ENCODE measurements around the gene ZNF232. TPM values are rescaled to one million over a fixed set of nuclear protein-coding genes. Genes with fewer than 3 reads are reported as not detected.
A peak's percentile ranks its signal among the peaks of the same experiment; 100 is the strongest.
"Not testable (repeated sequence)": the region's sequence is repeated elsewhere in the genome, so short reads cannot be mapped to it uniquely, and the experiment has no call there.

ZNF232 gene
- total RNA-seq (10 to 100 TPM in 3 of 5 donors, 1 to 10 TPM in 2; 7.3 to 20.9 (median 14.2) TPM), total RNA-seq (2.9 to 34.6 (median 15.4) reads per million in 29 experiments)
- 11.1 TPM for total RNA-seq (2013)

DNA sequence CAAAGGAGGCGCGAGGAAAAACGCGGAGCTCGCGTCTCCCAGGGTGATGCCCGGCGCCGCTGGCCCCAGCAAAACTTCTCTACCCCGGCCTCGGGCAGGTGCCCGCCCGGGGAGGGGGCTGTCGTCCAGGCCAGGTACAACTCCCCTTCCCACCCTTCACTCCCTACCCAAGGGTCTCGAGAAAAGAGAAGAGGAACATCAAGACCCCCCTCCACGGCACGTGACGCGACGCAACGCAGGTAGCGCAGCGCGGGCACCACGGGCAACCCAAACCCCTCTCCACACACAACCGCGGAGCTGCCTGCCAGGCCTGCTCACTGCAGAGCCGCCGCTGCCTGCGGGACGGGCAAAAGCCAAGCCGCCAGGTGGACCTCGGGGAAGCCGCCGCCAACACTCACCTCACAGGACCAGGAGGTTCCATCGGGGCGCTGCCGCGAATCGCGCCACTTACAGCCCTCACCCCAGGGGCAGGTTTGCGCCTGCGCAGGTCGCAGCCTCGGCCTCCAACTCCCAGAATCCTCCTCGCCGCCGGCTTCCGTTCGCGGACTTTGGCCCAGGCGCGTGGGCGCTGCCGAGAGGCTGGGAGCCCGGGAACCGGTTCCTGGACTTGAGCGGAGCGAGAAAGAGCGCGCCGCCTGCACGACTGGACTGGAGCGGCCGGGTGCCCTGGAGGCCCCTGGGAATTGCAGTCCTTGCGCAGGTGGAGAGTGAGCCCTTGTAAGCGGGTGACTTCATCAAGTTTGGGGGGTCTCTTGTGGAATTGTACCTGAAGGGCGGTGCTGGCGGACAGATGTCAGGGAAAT, at the start of gene ZNF232:
Gene ZNF232, minus strand, starts transcription at position 477 of the 803 bp plus-strand sequence. Its CDS starts 56 bp downstream, at position 421.
- Histone ChIP-seq H3K4me3 (ENCODE audit: control insufficient read depth in 1 of 2, extremely low read depth in 1 of 2, low read length in 1 of 2) (peak within 1 kb of the TSS; percentile 74 to 91), H3K4me1 (ENCODE audit: control insufficient read depth in 1 of 2, extremely low read depth in 1 of 2, insufficient read depth in 2 of 2, low read length in 2 of 2) (peaks cover 5 to 26% of the 10 kb centered on the region in 2 experiments), H3K9me3 (no peaks in the 10 kb centered on the region), H3K36me3 (ENCODE audit: control insufficient read depth in 2 of 2, extremely low read depth in 1 of 2, insufficient read depth in 1 of 2, low read length in 1 of 2) (peaks cover 0 to 14% of the 10 kb centered on the region in 2 donors), H3K27ac (ENCODE audit: low read length) (peak within 1 kb of the TSS; percentile 63), H3K27me3 (replicated peaks in 1 of 2; ENCODE audit: control insufficient read depth in 2 of 2, extremely low read depth in 1 of 2, insufficient read depth in 2 of 2, low read length in 1 of 2) (peaks cover 0 to 23% of the 10 kb centered on the region in 2 experiments)
- Mint-ChIP-seq H3K36me3 (peaks cover 24% of the 10 kb centered on the region), H3K4me1 (peaks cover 31 to 36% (median 34%) of the 10 kb centered on the region in 3 donors), H3K9me3 (no peaks in the 10 kb centered on the region), H3K27me3 (peaks cover 3 to 18% of the 10 kb centered on the region in 2 donors), H3K4me3 (peak within 1 kb of the TSS; percentile 82 to 93 (median 89)), H3K27ac (peak within 1 kb of the TSS; percentile 52 to 84)
- CTCF ChIA-PET: no interaction called here
- DNase-seq (peak; percentile 72 to 93 (median 82)), ATAC-seq (replicated peaks in 1 of 4) (peak; percentile 93 to 94 (median 94))
- WGBS (ENCODE audit: insufficient coverage): 0% methylated on average over 40 of the region's 69 CpGs
- POLR2A ChIA-PET: interaction anchor here in 1 of 2 donors (0.6 kb wide), 1 partner anchor 52 kb away, joined by 3 read pairs; no protein-coding TSS in a partner anchor

DNA sequence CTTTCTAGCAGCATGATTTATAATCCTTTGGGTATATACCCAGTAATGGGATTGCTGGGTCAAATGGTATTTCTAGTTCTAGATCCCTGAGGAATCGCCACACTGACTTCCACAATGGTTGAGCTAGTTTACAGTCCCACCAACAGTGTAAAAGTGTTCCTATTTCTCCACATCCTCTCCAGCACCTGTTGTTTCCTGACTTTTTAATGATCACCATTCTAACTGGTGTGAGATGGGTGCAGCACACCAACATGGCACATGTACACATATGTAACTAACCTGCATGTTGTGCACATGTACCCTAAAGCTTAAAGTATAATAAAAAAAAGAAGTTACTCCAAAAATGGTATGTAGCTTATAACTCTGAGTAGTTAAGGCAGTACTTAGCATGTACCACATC, 49.0 kb upstream of the ZNF232 start:
- H3K27me3 Mint-ChIP-seq: peaks cover 17 to 29% of the 10 kb centered on the region in 2 donors
- POLR2A ChIA-PET; H3K4me3 Mint-ChIP-seq; ATAC-seq (replicated peaks in 1 of 4); DNase-seq; H3K4me1 ChIP-seq (ENCODE audit: control insufficient read depth in 1 of 2, extremely low read depth in 1 of 2, insufficient read depth in 2 of 2, low read length in 2 of 2); H3K27ac ChIP-seq (ENCODE audit: low read length); H3K4me3 ChIP-seq (ENCODE audit: control insufficient read depth in 1 of 2, extremely low read depth in 1 of 2, low read length in 1 of 2); H3K9me3 Mint-ChIP-seq; H3K36me3 Mint-ChIP-seq; H3K27ac Mint-ChIP-seq; H3K9me3 ChIP-seq; H3K4me1 Mint-ChIP-seq; H3K36me3 ChIP-seq (ENCODE audit: control insufficient read depth in 2 of 2, extremely low read depth in 1 of 2, insufficient read depth in 1 of 2, low read length in 1 of 2): not testable (repeated sequence)
- H3K27me3 ChIP-seq (replicated peaks in 1 of 2; ENCODE audit: control insufficient read depth in 2 of 2, extremely low read depth in 1 of 2, insufficient read depth in 2 of 2, low read length in 1 of 2): peaks cover 0 to 10% of the 10 kb centered on the region in 2 experiments
- no CpG with 5 or more reads among the region's 1 CpG for WGBS (ENCODE audit: insufficient coverage)
- CTCF ChIA-PET: interaction anchor here in 1 of 2 donors (0.6 kb wide), 1 partner anchor 927 kb away, joined by 3 read pairs; no protein-coding TSS in a partner anchor

DNA sequence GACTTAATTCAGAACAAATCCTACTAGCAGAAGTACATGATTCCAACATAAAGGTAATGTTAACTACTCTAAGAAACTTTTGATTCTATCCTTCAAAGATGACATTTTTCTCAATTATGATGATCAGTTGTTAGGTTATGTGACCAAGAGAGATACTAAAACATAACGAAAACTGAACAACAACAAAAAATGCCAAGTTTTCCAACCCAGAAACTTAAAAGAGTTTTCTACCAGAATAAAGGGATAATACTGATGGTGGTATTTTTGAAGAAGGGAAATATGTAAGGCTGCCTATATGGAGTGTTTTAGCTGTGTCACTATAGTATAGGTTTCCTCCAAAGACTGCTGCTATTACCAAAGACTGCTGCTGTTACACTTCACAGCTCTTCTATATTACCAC, 34.4 kb upstream of the ZNF232 start:
- DNase-seq; ATAC-seq (replicated peaks in 1 of 4); POLR2A ChIA-PET; H3K27ac ChIP-seq (ENCODE audit: low read length); H3K9me3 ChIP-seq; H3K4me1 Mint-ChIP-seq; H3K9me3 Mint-ChIP-seq; CTCF ChIA-PET; H3K36me3 Mint-ChIP-seq; H3K27ac Mint-ChIP-seq; H3K27me3 ChIP-seq (replicated peaks in 1 of 2; ENCODE audit: control insufficient read depth in 2 of 2, extremely low read depth in 1 of 2, insufficient read depth in 2 of 2, low read length in 1 of 2); H3K36me3 ChIP-seq (ENCODE audit: control insufficient read depth in 2 of 2, extremely low read depth in 1 of 2, insufficient read depth in 1 of 2, low read length in 1 of 2); H3K4me3 ChIP-seq (ENCODE audit: control insufficient read depth in 1 of 2, extremely low read depth in 1 of 2, low read length in 1 of 2); H3K4me3 Mint-ChIP-seq; H3K4me1 ChIP-seq (ENCODE audit: control insufficient read depth in 1 of 2, extremely low read depth in 1 of 2, insufficient read depth in 2 of 2, low read length in 2 of 2): not testable (repeated sequence)
- peaks cover 16 to 19% of the 10 kb centered on the region in 2 donors for H3K27me3 Mint-ChIP-seq
- WGBS (ENCODE audit: insufficient coverage): no CpG with 5 or more reads among the region's 1 CpG

DNA sequence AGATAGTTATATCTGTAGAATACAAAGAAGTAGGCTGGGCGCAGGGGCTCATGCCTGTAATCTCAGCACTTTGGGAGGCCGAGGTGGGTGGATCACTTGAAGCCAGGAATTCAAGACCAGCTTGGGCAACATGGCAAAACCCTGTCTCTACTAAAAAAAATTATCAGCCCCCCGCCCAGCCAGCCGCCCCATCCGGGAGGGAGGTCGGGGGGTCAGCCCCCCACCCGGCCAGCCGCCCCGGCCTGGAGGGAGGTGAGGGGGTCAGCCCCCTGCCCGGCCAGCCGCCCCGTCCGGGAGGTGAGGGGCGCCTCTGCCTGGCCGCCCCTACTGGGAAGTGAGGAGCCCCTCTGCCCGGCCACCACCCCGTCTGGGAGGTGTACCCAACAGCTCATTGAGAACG, 31.2 kb upstream of the ZNF232 start:
- DNase-seq; CTCF ChIA-PET; H3K27me3 ChIP-seq (replicated peaks in 1 of 2; ENCODE audit: control insufficient read depth in 2 of 2, extremely low read depth in 1 of 2, insufficient read depth in 2 of 2, low read length in 1 of 2); POLR2A ChIA-PET; ATAC-seq (replicated peaks in 1 of 4); H3K9me3 Mint-ChIP-seq; H3K4me3 ChIP-seq (ENCODE audit: control insufficient read depth in 1 of 2, extremely low read depth in 1 of 2, low read length in 1 of 2); H3K9me3 ChIP-seq; H3K4me1 Mint-ChIP-seq; H3K4me3 Mint-ChIP-seq; H3K27ac ChIP-seq (ENCODE audit: low read length); H3K36me3 ChIP-seq (ENCODE audit: control insufficient read depth in 2 of 2, extremely low read depth in 1 of 2, insufficient read depth in 1 of 2, low read length in 1 of 2); H3K4me1 ChIP-seq (ENCODE audit: control insufficient read depth in 1 of 2, extremely low read depth in 1 of 2, insufficient read depth in 2 of 2, low read length in 2 of 2); H3K36me3 Mint-ChIP-seq; H3K27ac Mint-ChIP-seq: not testable (repeated sequence)
- WGBS (ENCODE audit: insufficient coverage): 80% methylated on average over 1 of the region's 18 CpGs
- H3K27me3 Mint-ChIP-seq: peaks cover 6 to 11% of the 10 kb centered on the region in 2 donors

DNA sequence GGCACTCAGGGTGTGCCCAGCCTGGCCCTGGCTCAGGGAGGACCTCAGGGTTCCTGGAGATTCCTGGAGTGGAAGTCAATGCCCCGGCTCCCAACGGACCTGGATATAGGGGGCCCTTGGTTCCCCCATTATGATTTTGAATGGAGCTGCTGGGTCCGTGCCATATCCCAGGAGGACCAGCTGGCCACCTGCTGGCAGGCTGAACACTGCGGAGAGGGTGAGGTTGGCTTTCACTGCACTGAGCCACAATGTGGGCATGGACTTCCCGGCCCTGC, 27.7 kb upstream of the ZNF232 start:
- H3K27me3 Mint-ChIP-seq: no peaks in the 10 kb centered on the region
- no peaks in the 10 kb centered on the region for H3K4me1 Mint-ChIP-seq
- H3K27me3 ChIP-seq (replicated peaks in 1 of 2; ENCODE audit: control insufficient read depth in 2 of 2, extremely low read depth in 1 of 2, insufficient read depth in 2 of 2, low read length in 1 of 2): peaks cover 0 to 5% of the 10 kb centered on the region in 2 experiments
- no peaks in the 10 kb centered on the region for H3K4me1 ChIP-seq (ENCODE audit: control insufficient read depth in 1 of 2, extremely low read depth in 1 of 2, insufficient read depth in 2 of 2, low read length in 2 of 2)
- DNase-seq: no peak
- H3K4me3 Mint-ChIP-seq: no peak overlapping the region
- no peak overlapping the region for H3K4me3 ChIP-seq (ENCODE audit: control insufficient read depth in 1 of 2, extremely low read depth in 1 of 2, low read length in 1 of 2)
- CTCF ChIA-PET: no interaction called here
- ATAC-seq (replicated peaks in 1 of 4): no peak
- POLR2A ChIA-PET: no interaction called here
- no peak overlapping the region for H3K27ac Mint-ChIP-seq
- no peaks in the 10 kb centered on the region for H3K9me3 Mint-ChIP-seq
- H3K9me3 ChIP-seq: no peaks in the 10 kb centered on the region
- no peaks in the 10 kb centered on the region for H3K36me3 ChIP-seq (ENCODE audit: control insufficient read depth in 2 of 2, extremely low read depth in 1 of 2, insufficient read depth in 1 of 2, low read length in 1 of 2)
- 100% methylated on average over 5 of the region's 5 CpGs for WGBS (ENCODE audit: insufficient coverage)
- no peak overlapping the region for H3K27ac ChIP-seq (ENCODE audit: low read length)
- H3K36me3 Mint-ChIP-seq: no peaks in the 10 kb centered on the region

DNA sequence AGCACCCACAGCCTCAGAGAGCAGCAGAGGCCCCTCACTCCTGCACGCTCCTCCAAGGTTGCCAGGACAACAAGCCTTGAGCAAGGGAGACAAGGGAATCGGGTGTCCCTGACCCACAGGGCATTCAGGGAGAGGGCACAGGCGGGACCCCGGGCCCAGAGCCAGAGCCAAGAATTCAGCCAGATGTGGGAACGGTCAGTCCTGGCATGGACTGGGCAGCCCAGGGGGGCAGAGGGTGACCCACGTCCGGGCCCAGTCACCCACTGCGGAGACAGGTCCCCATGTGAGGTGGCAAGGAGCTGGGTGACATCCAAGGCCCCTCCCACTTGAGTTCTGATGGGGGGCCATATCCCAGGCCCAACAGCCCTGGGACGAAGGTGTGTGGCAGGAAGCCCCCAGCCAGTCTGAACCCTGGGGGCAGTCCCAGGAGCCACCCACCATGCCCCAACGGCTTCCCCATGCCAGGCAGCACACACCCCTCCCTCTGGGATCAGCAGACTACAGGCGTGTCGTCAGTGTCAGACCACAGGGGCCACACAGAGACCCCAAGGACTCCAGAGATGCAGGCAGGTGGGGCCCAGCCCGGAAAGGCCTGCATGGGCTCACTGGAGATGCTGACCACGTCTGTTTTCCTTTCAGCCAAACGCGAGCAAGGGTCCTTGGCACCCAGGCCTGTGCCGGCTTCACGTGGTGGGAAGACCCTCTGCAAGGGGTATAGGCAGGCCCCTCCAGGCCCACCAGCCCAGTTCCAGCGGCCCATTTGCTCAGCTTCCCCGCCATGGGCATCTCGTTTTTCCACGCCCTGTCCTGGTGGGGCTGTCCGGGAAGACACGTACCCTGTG, 27.2 kb upstream of the ZNF232 start:
- POLR2A ChIA-PET: interaction anchor here in 1 of 2 donors (0.6 kb wide), 1 partner anchor 438 kb away, joined by 4 read pairs; no protein-coding TSS in a partner anchor
- Histone ChIP-seq H3K27ac (ENCODE audit: low read length) (no peak overlapping the region), H3K9me3 (no peaks in the 10 kb centered on the region), H3K36me3 (ENCODE audit: control insufficient read depth in 2 of 2, extremely low read depth in 1 of 2, insufficient read depth in 1 of 2, low read length in 1 of 2) (no peaks in the 10 kb centered on the region), H3K4me3 (ENCODE audit: control insufficient read depth in 1 of 2, extremely low read depth in 1 of 2, low read length in 1 of 2) (no peak overlapping the region), H3K27me3 (replicated peaks in 1 of 2; ENCODE audit: control insufficient read depth in 2 of 2, extremely low read depth in 1 of 2, insufficient read depth in 2 of 2, low read length in 1 of 2) (peaks cover 0 to 5% of the 10 kb centered on the region in 2 experiments), H3K4me1 (ENCODE audit: control insufficient read depth in 1 of 2, extremely low read depth in 1 of 2, insufficient read depth in 2 of 2, low read length in 2 of 2) (no peaks in the 10 kb centered on the region)
- no peaks in the 10 kb centered on the region for H3K36me3 Mint-ChIP-seq
- CTCF ChIA-PET: no interaction called here
- 85% methylated on average over 22 of the region's 24 CpGs for WGBS (ENCODE audit: insufficient coverage)
- no peaks in the 10 kb centered on the region for H3K4me1 Mint-ChIP-seq
- no peaks in the 10 kb centered on the region for H3K9me3 Mint-ChIP-seq
- H3K27ac Mint-ChIP-seq: no peak overlapping the region
- H3K4me3 Mint-ChIP-seq: no peak overlapping the region
- ATAC-seq (replicated peaks in 1 of 4): no peak
- DNase-seq: no peak
- H3K27me3 Mint-ChIP-seq: no peaks in the 10 kb centered on the region

All from T-cell (primary cell).